Activated CD4-positive, alpha-beta T cell treated with anti-CD3 and anti-CD28 coated beads, Interleukin-10, Interleukin-2, amounts not matched to agents 100 ng/mL and 50 ng/mL, durations not matched to agents 16 hours and 8 hours (primary cell): ENCODE data around the gene C4orf50.
"Not testable (repeated sequence)": the region's sequence is repeated elsewhere in the genome, so short reads cannot be mapped to it uniquely, and the experiment has no call there.

ENCODE experiments used
- DNase-seq: peaks from one replicate; pipeline ENCODE4 v3.0.0-alpha.2; 2020

Gene C4orf50

GRCh38 chr4:5887011-5887360, 131.2 kb downstream of the C4orf50 start:
- DNase-seq = no peak

- DNase-seq = no peak
Measured at GRCh38 chr4:5885733-5886132, 132.5 kb downstream of the C4orf50 start.

- no peak for DNase-seq
Measured at GRCh38 chr4:5884796-5885195, 133.4 kb downstream of the C4orf50 start.

GRCh38 chr4:5883916-5884315, 134.3 kb downstream of the C4orf50 start:
- no peak for DNase-seq

- DNase-seq = no peak
Measured at GRCh38 chr4:5882947-5883346, 135.3 kb downstream of the C4orf50 start.

GRCh38 chr4:5881340-5881739, 136.9 kb downstream of the C4orf50 start:
- DNase-seq = no peak

- DNase-seq = no peak
Measured at GRCh38 chr4:5878359-5878758, 139.9 kb downstream of the C4orf50 start.

GRCh38 chr4:5877392-5877791, 140.8 kb downstream of the C4orf50 start:
- no peak for DNase-seq

- no peak for DNase-seq
Measured at GRCh38 chr4:5874811-5875449, 143.3 kb downstream of the C4orf50 start.

- no peak for DNase-seq
Measured at GRCh38 chr4:5870701-5871100, 147.5 kb downstream of the C4orf50 start.

GRCh38 chr4:5869966-5870619, 148.1 kb downstream of the C4orf50 start:
- DNase-seq = no peak

GRCh38 chr4:5867866-5868265, 150.4 kb downstream of the C4orf50 start:
- no peak for DNase-seq

- no peak for DNase-seq
Measured at GRCh38 chr4:5866841-5867813, 151.1 kb downstream of the C4orf50 start.

GRCh38 chr4:5865896-5866599, 152.2 kb downstream of the C4orf50 start:
- DNase-seq = peak; percentile 55

GRCh38 chr4:5863461-5864113, 154.6 kb downstream of the C4orf50 start:
- DNase-seq = peak; percentile 90

- no peak for DNase-seq
Measured at GRCh38 chr4:5858020-5858769, 160.0 kb downstream of the C4orf50 start.

- DNase-seq = no peak
Measured at GRCh38 chr4:5857199-5857598, 161.0 kb downstream of the C4orf50 start.

GRCh38 chr4:5856362-5856761, 161.9 kb downstream of the C4orf50 start:
- not testable (repeated sequence) for DNase-seq

GRCh38 chr4:5854929-5855328, 163.3 kb downstream of the C4orf50 start:
- no peak for DNase-seq

GRCh38 chr4:5852523-5853202, 165.6 kb downstream of the C4orf50 start:
- no peak for DNase-seq

GRCh38 chr4:5851637-5852301, 166.5 kb downstream of the C4orf50 start:
- DNase-seq = no peak
